Inferior parietal cortex (tissue), 1 donor: ENCODE data around the gene NHERF2.

ENCODE experiments used
- DNase-seq: peaks from one replicate; pipeline ENCODE4 v3.0.0-alpha.2; 2016; ENCODE audit errors: extremely low spot score

Gene NHERF2

GRCh38 chr16:2061023-2061422 is 34.3 kb downstream of the NHERF2 start:
- DNase-seq = no peak

- no peak for DNase-seq
Measured at GRCh38 chr16:2061526-2061925, 34.8 kb downstream of the NHERF2 start.

GRCh38 chr16:2062801-2063200 is 36.1 kb downstream of the NHERF2 start:
- DNase-seq = no peak

GRCh38 chr16:2063861-2064260 is 37.2 kb downstream of the NHERF2 start:
- DNase-seq = no peak

GRCh38 chr16:2064368-2064945 is 37.8 kb downstream of the NHERF2 start:
- DNase-seq = no peak

GRCh38 chr16:2066139-2066538 is 39.4 kb downstream of the NHERF2 start:
- no peak for DNase-seq

- no peak for DNase-seq
Measured at GRCh38 chr16:2070576-2071453, 44.1 kb downstream of the NHERF2 start.

GRCh38 chr16:2071454-2072202 is 44.9 kb downstream of the NHERF2 start:
- no peak for DNase-seq

- no peak for DNase-seq
Measured at GRCh38 chr16:2072926-2073325, 46.2 kb downstream of the NHERF2 start.

- no peak for DNase-seq
Measured at GRCh38 chr16:2074071-2074470, 47.4 kb downstream of the NHERF2 start.

- DNase-seq = no peak
Measured at GRCh38 chr16:2075631-2076030, 48.9 kb downstream of the NHERF2 start.

GRCh38 chr16:2076072-2076865 is 49.6 kb downstream of the NHERF2 start:
- no peak for DNase-seq

- DNase-seq = no peak
Measured at GRCh38 chr16:2077016-2077415, 50.3 kb downstream of the NHERF2 start.

GRCh38 chr16:2077696-2078095 is 51.0 kb downstream of the NHERF2 start:
- no peak for DNase-seq

- DNase-seq = no peak
Measured at GRCh38 chr16:2078096-2078495, 51.4 kb downstream of the NHERF2 start.

- DNase-seq = no peak
Measured at GRCh38 chr16:2078691-2079090, 52.0 kb downstream of the NHERF2 start.

GRCh38 chr16:2079311-2079800 is 52.7 kb downstream of the NHERF2 start:
- DNase-seq = no peak

- no peak for DNase-seq
Measured at GRCh38 chr16:2079991-2080390, 53.3 kb downstream of the NHERF2 start.

- no peak for DNase-seq
Measured at GRCh38 chr16:2081201-2082084, 54.7 kb downstream of the NHERF2 start.

GRCh38 chr16:2082171-2082982 is 55.7 kb downstream of the NHERF2 start:
- DNase-seq = no peak
